ELR (cell line): Measurements from ENCODE around the gene AQP5.

Experiments used
- DNase-seq: peaks from one replicate; pipeline ENCODE4 v3.0.0-alpha.2; 2015; ENCODE audit warnings: low read depth

The AQP5 gene

DNA sequence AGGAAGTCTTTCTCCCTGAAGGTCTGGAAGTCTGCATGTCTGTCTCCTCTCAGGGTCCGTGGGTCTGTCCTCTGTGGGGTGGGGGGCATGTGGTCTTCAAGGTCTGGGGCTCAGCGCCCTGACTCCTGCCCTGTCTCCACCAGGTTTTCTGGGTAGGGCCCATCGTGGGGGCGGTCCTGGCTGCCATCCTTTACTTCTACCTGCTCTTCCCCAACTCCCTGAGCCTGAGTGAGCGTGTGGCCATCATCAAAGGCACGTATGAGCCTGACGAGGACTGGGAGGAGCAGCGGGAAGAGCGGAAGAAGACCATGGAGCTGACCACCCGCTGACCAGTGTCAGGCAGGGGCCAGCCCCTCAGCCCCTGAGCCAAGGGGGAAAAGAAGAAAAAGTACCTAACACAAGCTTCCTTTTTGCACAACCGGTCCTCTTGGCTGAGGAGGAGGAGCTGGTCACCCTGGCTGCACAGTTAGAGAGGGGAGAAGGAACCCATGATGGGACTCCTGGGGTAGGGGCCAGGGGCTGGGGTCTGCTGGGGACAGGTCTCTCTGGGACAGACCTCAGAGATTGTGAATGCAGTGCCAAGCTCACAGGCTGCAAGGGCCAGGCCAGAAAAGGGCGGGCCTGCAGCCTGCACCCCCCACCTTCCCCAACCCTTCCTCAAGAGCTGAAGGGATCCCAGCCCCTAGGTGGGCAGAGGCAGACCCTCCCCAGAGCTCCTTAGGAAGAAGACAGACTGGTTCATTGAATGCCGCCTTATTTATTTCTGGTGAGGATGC is 3.4 kb downstream of the AQP5 start:
- DNase-seq = no peak

GRCh38 chr12:49965836-49966235 is 4.2 kb downstream of the AQP5 start:
- DNase-seq = no peak

DNA sequence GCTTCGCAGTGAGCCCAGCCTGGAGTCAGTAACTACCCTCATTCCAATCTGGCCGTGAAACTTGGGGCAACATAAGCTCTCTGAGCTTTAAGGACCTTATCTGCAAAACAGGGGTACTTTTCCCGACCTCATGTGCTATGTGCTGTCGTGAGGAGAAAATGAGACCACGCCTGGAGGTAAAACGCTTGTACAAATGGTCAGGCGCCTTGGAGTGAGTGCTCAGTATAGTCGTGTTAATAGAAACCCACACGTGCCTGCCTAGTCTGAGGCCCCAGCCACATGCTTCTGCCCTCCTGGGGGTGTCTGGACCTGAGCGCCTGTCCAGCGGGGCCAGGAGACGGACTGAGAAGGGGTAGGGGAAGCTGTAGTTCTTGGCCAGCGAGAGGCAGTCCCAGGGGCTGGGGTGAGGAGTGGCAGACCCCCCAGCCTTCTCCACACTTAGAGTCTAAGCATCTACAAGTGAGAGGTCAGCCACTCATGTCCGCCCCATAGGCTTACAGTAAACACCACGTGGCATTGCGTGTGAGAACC is 4.9 kb downstream of the AQP5 start:
- no peak for DNase-seq

- peak; percentile 85 for DNase-seq
Observed at GRCh38 chr12:49967042-49967776, 5.5 kb downstream of the AQP5 start.

- DNase-seq = no peak
Observed at GRCh38 chr12:49967777-49968250, 6.1 kb downstream of the AQP5 start.

GRCh38 chr12:49968471-49968870 is 6.8 kb downstream of the AQP5 start:
- no peak for DNase-seq

DNA sequence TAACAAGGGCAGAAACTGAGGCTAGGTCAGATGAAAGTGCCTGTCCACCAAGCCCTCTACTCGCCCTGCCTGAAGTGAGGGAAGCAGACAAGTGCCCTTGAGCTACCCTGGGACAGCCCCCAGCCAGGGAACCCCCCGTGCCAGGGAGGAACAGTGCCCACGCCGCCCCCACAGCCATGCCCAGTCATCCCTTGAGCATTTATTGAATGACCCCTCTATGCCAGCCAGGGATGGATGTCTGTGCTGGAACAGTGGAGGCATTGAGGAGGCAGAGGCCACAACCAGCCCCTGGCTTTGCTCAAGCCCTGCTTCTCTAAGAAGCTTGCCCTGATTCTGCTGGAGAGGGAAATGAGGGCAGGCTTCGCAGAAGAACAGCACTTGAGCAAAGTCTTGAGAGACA is 7.4 kb downstream of the AQP5 start:
- DNase-seq = no peak

DNA sequence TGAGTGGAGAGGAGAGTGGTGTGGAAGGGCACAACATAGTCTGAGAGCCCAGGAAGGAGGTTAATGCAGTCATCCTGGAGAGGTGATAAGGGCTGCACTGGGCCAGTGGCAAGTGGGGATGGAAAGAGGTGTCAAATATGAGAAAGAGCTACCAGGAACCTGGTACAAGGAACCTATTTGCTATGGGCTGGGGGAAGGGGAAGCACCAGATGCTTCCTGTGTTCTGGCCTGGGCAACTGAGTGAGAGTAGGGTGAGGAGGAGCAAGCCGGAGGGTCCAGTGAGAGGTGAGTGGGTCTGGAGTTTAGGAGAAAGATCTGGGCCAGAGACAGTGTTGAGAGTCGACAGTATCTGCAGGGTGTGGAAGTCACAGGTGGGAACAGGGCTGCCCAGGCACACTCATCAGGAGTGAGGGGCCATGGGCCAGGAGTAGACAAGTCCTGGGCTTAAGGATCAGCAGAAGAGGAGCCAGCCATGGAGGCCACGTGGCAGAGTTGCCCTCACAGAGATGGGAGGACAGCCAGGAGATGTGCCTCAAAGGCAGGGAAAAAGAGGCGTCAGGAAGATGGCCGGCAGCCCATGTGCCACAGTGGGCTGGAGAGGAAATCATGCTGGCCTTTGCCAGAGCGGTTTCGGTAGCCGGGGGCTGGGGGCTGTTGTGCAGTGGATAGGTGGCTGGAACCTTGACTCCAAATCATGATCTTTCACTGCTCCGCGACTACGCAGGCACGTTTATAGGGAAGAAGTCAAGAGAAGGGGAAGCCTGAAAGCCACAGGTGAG is 8.2 kb downstream of the AQP5 start:
- DNase-seq = no peak

- no peak for DNase-seq
Observed at GRCh38 chr12:49970658-49971057, 9.0 kb downstream of the AQP5 start.

- DNase-seq = no peak
Observed at GRCh38 chr12:49971141-49971540, 9.5 kb downstream of the AQP5 start.

GRCh38 chr12:49972129-49972528 is 10.5 kb downstream of the AQP5 start:
- DNase-seq = no peak

- no peak for DNase-seq
Observed at GRCh38 chr12:49972641-49973360, 11.1 kb downstream of the AQP5 start, which contains the start of gene AQP6. TSS of gene AQP6 (plus strand) at chr12:49972947. CDS start at chr12:49973174, 227 bp downstream.

DNA sequence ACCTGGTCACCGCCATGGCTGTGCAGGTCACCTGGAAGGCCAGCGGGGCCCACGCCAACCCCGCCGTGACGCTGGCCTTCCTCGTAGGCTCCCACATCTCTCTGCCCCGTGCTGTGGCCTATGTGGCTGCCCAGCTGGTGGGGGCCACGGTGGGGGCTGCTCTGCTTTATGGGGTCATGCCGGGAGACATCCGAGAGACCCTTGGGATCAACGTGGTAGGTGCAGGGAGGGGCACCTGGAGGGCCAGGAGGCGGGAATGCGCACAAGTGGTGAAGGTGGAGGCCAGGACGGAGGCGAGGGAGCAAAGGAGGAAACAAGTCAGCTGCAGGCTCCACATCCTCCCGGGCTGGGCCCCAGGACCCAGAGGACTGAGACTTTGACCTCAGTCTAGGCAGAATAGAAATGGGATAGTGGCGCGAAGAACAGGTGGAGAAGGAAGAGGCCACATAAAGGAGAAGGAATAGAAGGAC is 11.7 kb downstream of the AQP5 start:
- no peak for DNase-seq

DNA sequence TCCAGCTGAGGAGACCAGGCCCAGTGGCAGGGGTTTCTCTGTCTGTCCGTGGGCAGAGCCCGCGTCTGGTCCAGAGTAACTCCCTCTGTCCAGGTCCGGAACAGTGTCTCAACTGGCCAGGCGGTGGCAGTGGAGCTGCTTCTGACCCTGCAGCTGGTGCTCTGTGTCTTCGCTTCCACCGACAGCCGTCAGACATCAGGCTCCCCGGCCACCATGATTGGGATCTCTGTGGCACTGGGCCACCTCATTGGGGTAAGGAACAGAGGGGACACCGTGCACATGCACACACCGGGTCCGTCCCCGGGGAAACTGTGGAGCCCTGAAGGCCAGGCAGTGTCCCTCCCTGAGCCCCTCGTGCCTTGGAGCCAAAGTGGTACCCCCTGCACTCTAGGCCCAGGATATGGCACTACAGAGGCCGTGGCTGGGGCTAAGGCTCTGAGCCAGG is 12.6 kb downstream of the AQP5 start:
- peak; percentile 63 for DNase-seq

DNA sequence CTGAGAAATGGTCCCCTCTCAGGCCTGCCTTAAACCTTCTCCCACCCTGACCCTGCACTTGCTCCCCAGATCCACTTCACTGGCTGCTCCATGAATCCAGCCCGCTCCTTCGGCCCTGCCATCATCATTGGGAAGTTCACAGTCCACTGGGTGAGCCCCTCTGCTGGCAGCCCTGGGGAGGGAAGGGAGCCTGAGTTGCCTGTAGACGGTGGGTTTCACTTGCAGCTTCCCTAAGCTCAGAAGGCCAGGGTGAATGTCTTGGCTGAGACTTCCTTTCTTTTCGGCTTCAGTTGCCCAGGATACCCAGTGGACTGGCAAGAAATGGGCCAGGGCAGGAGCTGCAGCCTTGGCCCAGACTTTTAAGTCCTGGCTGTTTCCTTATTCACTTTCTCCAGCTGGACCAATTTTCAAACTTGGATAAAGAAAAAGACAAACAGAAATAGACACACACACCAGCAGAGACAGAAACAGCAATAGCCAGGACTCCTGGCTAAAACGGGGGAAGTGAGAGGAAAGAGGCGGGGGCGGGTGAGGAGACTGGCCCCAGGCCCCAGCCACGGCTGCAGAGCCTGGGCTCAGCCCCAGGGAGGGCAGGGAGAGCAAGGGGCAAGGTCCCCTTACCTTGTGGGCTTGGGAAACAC is 13.1 kb downstream of the AQP5 start:
- no peak for DNase-seq

GRCh38 chr12:49975318-49975761 is 13.7 kb downstream of the AQP5 start:
- DNase-seq = no peak

DNA sequence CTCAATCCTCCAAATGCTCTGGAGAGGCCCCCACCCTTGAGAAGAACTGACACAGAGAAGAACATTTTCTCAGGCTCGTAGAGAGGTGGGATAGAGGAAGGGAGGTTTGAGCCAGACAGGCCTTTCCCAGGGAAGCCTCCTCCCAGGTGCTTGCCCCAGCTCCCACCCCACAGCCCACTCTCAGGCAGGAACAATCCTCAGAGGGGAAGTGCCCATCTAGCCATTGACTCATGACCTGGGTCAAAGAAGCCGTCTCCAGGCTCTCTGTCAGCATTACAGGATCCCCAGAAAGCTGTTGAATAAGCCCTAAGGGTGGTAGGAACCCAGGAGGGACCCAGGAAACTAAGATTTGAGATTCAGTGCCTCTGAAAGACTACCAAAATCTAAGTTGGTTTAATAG is 14.9 kb downstream of the AQP5 start:
- no peak for DNase-seq

DNA sequence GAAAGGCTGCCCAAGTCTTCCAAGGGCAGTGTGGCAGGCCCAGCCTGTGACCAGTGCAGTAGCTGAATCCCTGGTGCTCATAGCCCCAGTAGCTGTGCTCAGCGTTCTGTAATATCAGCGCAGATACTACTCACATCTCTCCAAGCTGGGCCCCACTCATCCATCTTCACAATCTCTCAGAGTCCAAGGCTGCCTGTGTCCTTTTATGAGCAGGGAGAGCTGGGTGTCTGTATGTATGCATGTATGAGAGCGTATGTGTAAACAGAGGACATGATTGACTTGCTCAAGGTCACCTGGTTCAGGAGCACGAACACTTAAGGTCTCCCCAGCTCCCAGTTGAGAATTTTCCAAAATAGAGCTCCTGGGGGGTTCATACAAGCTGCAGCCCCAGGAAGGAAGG is 16.5 kb downstream of the AQP5 start:
- DNase-seq = no peak

DNA sequence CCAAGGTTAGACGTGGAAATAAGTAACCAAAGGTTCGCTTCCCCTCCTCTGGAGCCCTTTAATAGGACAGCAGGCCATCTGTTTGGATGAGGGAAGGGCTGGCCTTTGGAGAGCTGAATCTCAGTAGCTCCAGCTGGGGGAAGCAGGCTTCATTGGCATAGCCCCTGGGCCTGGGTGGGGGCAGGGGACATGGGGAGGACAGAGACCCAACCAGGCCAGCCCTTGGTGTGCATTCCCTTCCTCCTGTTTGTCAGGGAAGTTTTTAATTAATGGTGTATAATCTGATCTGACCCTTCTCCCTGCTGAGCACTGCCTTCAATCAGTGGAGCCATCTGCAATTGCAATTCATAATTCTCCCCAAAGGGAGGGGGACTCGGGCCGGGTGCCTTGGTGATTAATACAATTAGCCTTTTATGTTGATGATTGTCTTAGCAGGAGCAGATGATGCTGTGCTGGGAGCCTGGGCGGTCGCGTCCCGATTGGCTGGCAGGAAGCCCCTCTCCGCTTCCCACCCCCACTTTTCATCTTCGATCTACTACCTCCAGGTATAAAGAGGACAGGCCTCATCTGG is 17.4 kb downstream of the AQP5 start:
- no peak for DNase-seq

GRCh38 chr12:49979791-49980190 is 18.1 kb downstream of the AQP5 start:
- no peak for DNase-seq
